ENCODE results near the gene NANOS3.

NANOS3 gene

GRCh38 chr19:13834244-13835069 lies 42.5 kb upstream of the NANOS3 start:
- no peak for TF ChIP-seq CTCF (IDR thresholded peaks at IDR 0.05; ENCODE audit: low read depth, low read length)
- no peak overlapping the region for H3K4me3 ChIP-seq (ENCODE audit: low read depth, low read length)

- no peak overlapping the region for H3K4me3 ChIP-seq (ENCODE audit: low read depth, low read length)
These were observed 40.9 kb upstream of the NANOS3 start for GRCh38 chr19:13835791-13836723.

GRCh38 chr19:13838435-13839129 lies 38.4 kb upstream of the NANOS3 start:
- H3K4me3 ChIP-seq (ENCODE audit: low read depth, low read length): peak overlapping the region; percentile 93
- TF ChIP-seq CTCF (IDR thresholded peaks at IDR 0.05; ENCODE audit: low read depth, low read length): no peak

More at GRCh38 chr19:13835791-13836723, 40.9 kb upstream of the NANOS3 start:
- TF ChIP-seq CTCF (IDR thresholded peaks at IDR 0.05; ENCODE audit: low read depth, low read length): no peak

- TF ChIP-seq CTCF (IDR thresholded peaks at IDR 0.05; ENCODE audit: low read depth, low read length): no peak
- H3K4me3 ChIP-seq (ENCODE audit: low read depth, low read length): peak overlapping the region; percentile 93
These were observed 37.6 kb upstream of the NANOS3 start for GRCh38 chr19:13839130-13839937.

GRCh38 chr19:13839938-13840304 lies 37.0 kb upstream of the NANOS3 start:
- peak overlapping the region; percentile 93 for H3K4me3 ChIP-seq (ENCODE audit: low read depth, low read length)
- no peak for TF ChIP-seq CTCF (IDR thresholded peaks at IDR 0.05; ENCODE audit: low read depth, low read length)

GRCh38 chr19:13840305-13841085 lies 36.4 kb upstream of the NANOS3 start:
- TF ChIP-seq CTCF (IDR thresholded peaks at IDR 0.05; ENCODE audit: low read depth, low read length): no peak
- peak overlapping the region; percentile 93 for H3K4me3 ChIP-seq (ENCODE audit: low read depth, low read length)
